Measurements from ENCODE around the gene EXOSC2.

EXOSC2 gene

GRCh38 chr9:130696996-130697395 is 3.4 kb downstream of the EXOSC2 start:
- DNase-seq (ENCODE audit: low read depth) = peak; percentile 63
- TF ChIP-seq CTCF (IDR thresholded peaks at IDR 0.05; ENCODE audit: insufficient read depth, low read depth, low read length, missing control alignments) = no peak
- H3K4me3 ChIP-seq (ENCODE audit: low read length) = no peak overlapping the region

DNA sequence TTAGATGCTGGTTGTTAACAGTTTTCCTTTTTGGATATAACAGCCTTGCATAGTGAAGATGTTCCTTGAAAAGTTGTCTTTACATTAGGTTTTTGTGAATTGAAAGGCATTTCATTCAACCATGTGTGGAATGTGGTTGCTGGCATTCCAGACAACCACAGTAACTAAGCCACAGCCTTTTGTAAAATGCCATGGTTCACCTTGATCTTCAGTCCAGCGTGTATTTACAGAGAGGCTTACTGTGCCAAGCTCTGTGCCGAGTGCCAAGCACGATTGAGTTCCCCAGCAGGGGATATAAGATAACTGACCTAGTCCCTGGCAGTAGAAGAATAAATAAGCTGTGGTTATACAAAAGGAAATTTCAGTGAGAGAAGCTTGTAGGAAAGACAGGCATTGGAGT is 4.9 kb downstream of the EXOSC2 start:
- TF ChIP-seq CTCF (IDR thresholded peaks at IDR 0.05; ENCODE audit: insufficient read depth, low read depth, low read length, missing control alignments) = no peak
- no peak for DNase-seq (ENCODE audit: low read depth)
- H3K4me3 ChIP-seq (ENCODE audit: low read length) = no peak overlapping the region

DNA sequence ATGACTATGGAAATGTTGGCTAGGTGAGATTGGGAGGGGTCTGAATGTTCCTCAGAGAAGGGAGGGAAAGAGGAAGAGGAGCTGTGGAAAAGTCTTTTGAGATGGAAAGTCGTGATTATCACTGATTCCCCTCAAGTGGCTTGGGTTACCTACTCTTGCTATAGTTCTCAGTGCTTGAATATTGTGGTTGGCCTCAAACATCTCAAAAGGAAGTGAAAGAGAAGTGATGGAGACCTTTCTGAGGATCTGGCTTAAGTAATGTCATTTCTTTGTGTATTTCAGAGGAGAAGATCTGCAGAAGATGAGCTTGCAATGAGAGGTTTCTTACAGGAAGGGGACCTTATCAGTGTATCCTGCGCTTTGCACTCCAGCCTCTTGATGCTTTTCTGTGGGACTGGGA is 5.5 kb downstream of the EXOSC2 start:
- TF ChIP-seq CTCF (IDR thresholded peaks at IDR 0.05; ENCODE audit: insufficient read depth, low read depth, low read length, missing control alignments) = no peak
- DNase-seq (ENCODE audit: low read depth) = no peak
- no peak overlapping the region for H3K4me3 ChIP-seq (ENCODE audit: low read length)

GRCh38 chr9:130701059-130702022 is 7.8 kb downstream of the EXOSC2 start:
- DNase-seq (ENCODE audit: low read depth) = peak; percentile 76
- TF ChIP-seq CTCF (IDR thresholded peaks at IDR 0.05; ENCODE audit: insufficient read depth, low read depth, low read length, missing control alignments) = peak; percentile 99
- H3K4me3 ChIP-seq (ENCODE audit: low read length) = no peak overlapping the region

- H3K4me3 ChIP-seq (ENCODE audit: low read length) = no peak overlapping the region
- TF ChIP-seq CTCF (IDR thresholded peaks at IDR 0.05; ENCODE audit: insufficient read depth, low read depth, low read length, missing control alignments) = no peak
- no peak for DNase-seq (ENCODE audit: low read depth)
Measured at GRCh38 chr9:130703501-130703900, 9.9 kb downstream of the EXOSC2 start.

DNA sequence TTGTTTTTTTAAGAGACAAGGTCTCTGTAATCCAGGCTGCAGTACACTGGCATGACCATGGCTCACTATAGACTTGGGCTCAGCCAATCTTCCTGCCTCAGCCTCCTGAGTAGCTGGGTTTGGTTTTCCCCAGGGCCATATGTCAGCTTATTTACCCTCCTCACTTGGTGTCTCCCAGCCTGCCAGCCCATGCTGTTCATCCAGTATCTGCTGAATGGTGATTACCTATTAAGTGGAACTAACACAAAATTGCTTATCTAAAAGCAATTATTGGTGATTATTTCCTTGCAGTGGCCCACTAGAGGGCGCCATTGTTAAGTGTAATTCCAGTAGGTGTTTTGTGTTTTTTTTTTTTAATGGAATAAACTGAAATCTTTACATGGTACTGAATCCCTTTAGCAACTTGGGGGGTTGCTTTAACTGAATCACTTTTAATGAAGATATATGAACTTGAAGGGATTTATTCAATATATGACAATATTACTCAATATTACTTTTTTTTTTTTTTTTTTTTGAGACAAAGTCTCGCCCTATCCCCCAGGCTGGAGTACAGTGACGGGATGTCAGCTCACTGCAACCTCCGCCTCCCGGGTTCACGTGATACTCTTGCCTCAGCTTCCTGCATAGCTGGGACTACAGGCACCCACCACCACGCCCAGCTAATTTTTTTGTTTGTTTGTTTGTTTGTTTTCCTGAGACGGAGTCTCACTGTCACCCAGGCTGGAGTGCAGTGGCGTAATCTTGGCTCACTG is 13.8 kb downstream of the EXOSC2 start:
- peak; percentile 75 for DNase-seq (ENCODE audit: low read depth)
- TF ChIP-seq CTCF (IDR thresholded peaks at IDR 0.05; ENCODE audit: insufficient read depth, low read depth, low read length, missing control alignments) = peak; percentile 67
- H3K4me3 ChIP-seq (ENCODE audit: low read length) = no peak overlapping the region
